ENCODE results near the gene TCEA3.

TCEA3 gene

GRCh38 chr1:23424293-23425192, at the start of gene TCEA3:
TSS of gene TCEA3 (minus strand) at chr1:23424748. CDS start at chr1:23424633, 115 bp downstream.
- no peak for DNase-seq

- DNase-seq, result no peak
Observed at GRCh38 chr1:23473037-23473800, 48.7 kb upstream of the TCEA3 start.

GRCh38 chr1:23472351-23473036, 47.9 kb upstream of the TCEA3 start:
- no peak for DNase-seq

- no peak for DNase-seq
Observed at GRCh38 chr1:23471473-23472075, 47.0 kb upstream of the TCEA3 start.

- no peak for DNase-seq
Observed at GRCh38 chr1:23470282-23471070, 45.9 kb upstream of the TCEA3 start.

- DNase-seq, result no peak
Observed at GRCh38 chr1:23469372-23469982, 44.9 kb upstream of the TCEA3 start.

GRCh38 chr1:23466423-23466989, 42.0 kb upstream of the TCEA3 start:
- DNase-seq, result no peak

GRCh38 chr1:23463286-23463685, 38.7 kb upstream of the TCEA3 start:
- no peak for DNase-seq

GRCh38 chr1:23462766-23463165, 38.2 kb upstream of the TCEA3 start:
- no peak for DNase-seq

- no peak for DNase-seq
Observed at GRCh38 chr1:23461050-23461449, 36.5 kb upstream of the TCEA3 start.

GRCh38 chr1:23460519-23460918, 36.0 kb upstream of the TCEA3 start:
- DNase-seq, result no peak

- DNase-seq, result no peak
Observed at GRCh38 chr1:23459338-23459757, 34.8 kb upstream of the TCEA3 start.

- no peak for DNase-seq
Observed at GRCh38 chr1:23456226-23456625, 31.7 kb upstream of the TCEA3 start.

- no peak for DNase-seq
Observed at GRCh38 chr1:23453455-23454000, 29.0 kb upstream of the TCEA3 start.

- peak; percentile 50 for DNase-seq
Observed at GRCh38 chr1:23452011-23452411, 27.5 kb upstream of the TCEA3 start.

GRCh38 chr1:23451441-23451840, 26.9 kb upstream of the TCEA3 start:
- DNase-seq, result no peak

GRCh38 chr1:23450894-23451293, 26.3 kb upstream of the TCEA3 start:
- DNase-seq, result no peak

- peak; percentile 26 for DNase-seq
Observed at GRCh38 chr1:23449958-23450357, 25.4 kb upstream of the TCEA3 start.

GRCh38 chr1:23449306-23449705, 24.8 kb upstream of the TCEA3 start:
- DNase-seq, result no peak

- no peak for DNase-seq
Observed at GRCh38 chr1:23448846-23449245, 24.3 kb upstream of the TCEA3 start.
